Stimulated activated CD4-positive, alpha-beta T cell treated with anti-CD3 and anti-CD28 coated beads, Interleukin-12 subunit alpha, Interleukin-12 subunit beta, amount 100 ng/mL, for 24 hours (primary cell): ENCODE measurements around the gene SMAD7.

Experiments used
- DNase-seq, 2 experiments: peaks; one replicate each; pipeline ENCODE4 v3.0.0-alpha.2; 2020; ENCODE audit warnings: low read depth in 2 of 2

SMAD7 gene

DNA sequence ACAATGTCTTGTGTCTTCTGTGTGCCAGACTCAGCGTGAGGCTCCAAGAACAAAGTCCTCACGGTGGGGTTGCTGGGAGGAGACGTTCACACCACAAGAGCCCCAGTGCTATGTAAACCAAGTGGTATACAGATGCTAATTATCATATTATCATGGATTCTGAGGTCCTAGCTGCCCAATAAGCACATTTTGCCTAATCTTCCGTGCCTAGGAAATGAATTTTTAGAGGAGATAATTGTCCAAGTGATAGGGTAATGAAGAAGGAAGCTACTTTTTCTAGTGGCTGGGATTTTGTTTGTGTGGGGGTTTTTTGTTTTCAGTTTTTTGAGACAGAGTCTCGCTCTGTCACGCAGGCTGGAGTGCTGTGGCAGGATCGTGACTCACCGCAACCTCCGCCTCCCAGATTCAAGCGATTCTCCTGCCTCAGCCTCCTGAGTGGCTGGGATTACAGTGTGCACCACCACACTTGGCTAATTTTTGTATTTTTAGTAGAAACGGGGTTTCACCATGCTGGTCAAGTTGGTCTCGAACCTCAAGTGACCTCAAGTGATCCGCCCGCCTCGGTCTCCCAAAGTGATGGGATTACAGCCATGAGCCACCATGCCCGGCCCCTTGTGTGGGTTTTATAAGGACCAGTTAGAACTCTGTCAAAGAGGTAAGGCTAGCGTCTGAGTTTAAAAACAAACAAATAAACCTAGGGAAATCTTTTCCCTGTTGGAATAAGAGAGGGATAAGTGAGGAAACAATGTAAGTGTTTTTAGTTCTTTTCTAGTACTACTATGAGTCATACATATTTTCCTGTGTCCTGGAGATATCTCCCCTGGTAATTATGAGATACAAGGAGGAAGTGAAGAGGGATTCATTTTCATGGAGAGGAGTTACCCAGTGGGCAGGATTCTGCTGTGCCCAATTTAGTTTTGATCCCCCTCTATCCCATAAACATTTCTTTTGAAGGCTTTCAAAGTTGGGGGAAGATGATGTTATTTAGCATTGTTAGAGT, 9.5 kb upstream of the SMAD7 start:
- no peak for DNase-seq

GRCh38 chr18:48959551-48959920, 8.8 kb upstream of the SMAD7 start:
- DNase-seq, result no peak

GRCh38 chr18:48958951-48959350, 8.2 kb upstream of the SMAD7 start:
- no peak for DNase-seq

DNA sequence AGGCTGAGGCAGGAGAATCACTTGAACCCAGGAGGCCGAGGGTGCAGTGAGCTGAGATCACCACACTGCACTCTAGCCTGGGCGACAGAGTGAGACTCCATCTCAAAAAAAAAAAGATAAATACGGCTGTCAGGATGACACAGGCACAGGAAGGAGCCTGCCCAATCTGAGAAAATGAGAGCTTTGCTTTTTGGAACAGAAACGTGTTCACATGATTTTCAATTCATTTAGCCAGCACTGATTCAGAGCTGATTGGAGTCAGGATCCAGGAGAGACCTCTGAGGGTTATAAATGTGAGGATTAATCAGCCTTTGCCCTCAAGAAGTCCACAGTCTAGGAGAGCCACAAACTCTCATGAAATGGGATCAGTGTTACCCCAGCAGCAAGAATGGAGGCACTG, 6.9 kb upstream of the SMAD7 start:
- DNase-seq, result no peak

GRCh38 chr18:48957136-48957535, 6.4 kb upstream of the SMAD7 start:
- DNase-seq, result no peak

GRCh38 chr18:48956356-48956755, 5.6 kb upstream of the SMAD7 start:
- DNase-seq, result no peak

DNA sequence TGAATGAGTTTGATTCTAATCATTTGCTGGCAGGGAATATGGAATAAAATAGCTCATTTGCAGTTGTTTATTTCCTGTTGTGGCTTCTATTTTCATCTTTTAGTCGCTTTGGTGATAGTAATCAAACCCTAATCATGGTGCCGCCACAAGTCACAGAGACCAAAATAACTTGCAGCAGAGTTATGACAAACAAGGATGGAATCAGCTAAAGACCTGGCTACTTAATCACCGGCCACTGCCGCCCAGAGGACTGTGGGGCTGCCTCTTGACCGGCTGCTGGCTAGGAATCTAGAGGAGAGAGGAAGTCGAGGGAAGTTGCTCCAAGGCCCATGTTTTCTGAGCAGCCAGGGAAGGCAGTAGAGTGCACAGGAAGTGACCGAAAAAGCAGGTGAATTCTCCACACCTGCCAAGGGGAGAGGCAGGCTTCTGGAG, 5.1 kb upstream of the SMAD7 start:
- DNase-seq, result no peak

GRCh38 chr18:48954886-48955819, 4.4 kb upstream of the SMAD7 start:
- no peak for DNase-seq

- no peak for DNase-seq
Measured at GRCh38 chr18:48953104-48953706, 2.4 kb upstream of the SMAD7 start.

- DNase-seq, result peak in 1 of 2 experiments; percentile 30
Measured at GRCh38 chr18:48952287-48953103, 1.7 kb upstream of the SMAD7 start.

DNA sequence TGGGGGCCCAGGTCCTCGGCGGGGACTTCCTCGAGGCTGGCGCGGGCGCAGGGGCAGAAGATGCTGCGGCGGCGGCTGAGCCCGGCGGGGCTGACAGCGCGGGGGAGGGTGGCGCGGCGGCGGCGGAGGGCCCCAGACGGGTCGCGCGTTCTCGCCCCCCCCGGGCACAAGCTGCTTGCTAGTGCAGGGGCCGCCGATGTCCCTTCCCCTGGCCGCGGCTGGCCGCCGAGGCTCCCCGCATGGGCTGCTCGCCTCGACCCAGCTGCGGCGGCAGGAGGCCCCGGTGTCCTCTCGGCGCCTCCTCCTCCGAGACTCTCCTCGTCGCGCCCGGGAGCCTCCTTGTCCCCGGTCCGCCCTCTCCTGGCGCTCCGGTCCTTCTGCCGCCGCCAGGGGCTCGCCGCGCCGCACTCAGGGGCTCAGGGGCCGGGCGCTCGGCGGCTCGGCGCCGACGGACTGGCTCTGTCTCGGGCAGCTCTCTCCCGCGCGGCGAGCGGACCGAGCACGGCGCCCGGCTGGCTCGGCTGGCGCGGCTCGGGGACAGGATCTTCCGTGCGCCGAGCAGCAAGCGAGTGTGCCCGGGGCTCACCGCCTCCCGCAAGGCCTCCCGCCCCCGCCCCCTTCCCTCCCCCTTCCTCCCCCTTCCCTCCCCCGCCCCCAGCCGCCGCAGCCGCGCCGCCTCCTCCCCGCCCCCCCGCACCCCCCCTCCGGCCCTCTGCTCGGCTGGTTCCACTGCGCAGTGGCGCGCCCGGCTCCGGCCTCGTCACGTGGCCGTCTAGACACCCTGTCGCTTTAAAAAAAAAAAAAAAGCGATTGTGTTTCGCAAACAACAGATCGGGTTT, 902 bp upstream of the SMAD7 start:
- peak; percentile 54 to 60 for DNase-seq

- peak in 1 of 2 experiments; percentile 31 for DNase-seq
Measured at GRCh38 chr18:48949606-48950535, 894 bp downstream of the SMAD7 start.

GRCh38 chr18:48949050-48949605, 1.6 kb downstream of the SMAD7 start:
- DNase-seq, result no peak

DNA sequence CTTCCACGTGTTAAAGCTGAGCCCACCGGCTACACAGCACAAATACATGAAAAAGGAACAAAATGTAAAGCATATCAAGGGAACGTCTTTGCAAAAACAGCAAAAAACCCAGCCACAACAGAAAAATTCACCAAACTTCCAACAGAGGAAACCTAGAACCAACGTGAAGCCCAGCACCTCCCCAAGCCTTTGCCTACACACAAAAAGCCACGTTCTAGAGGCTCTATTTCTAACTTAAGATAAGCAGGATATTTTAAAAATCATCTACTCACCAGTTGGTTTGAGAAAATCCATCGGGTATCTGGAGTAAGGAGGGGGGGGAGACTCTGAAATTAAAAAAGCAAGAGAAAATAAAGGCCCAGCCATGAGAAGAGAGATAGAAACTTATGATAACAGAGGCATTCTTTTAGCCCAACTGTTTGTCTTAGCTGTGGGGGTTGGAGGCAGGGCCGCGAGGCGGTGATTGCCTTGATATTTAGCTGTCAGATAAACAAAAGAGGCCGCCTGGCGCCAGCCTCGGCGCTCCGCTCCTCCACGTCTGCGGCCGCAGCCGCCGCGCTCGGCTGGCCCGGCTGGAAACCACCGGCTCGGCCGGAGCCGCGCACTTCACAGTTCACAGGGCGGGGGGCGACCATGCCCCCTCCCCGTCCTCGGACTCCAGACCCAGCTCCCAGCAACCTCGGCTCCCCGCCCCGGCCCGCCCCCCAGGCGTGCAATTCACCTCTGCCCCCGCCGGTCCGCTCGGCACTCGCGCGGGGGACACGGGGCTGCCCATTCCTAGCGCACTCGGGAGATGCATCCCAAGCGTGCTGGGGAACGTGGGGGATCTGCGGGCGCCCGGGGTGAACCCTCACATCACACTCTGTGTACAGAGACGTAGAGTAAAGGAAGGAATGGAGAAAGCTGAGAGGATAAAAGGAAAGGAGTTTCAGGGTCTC, 2.4 kb downstream of the SMAD7 start:
- DNase-seq, result no peak

DNA sequence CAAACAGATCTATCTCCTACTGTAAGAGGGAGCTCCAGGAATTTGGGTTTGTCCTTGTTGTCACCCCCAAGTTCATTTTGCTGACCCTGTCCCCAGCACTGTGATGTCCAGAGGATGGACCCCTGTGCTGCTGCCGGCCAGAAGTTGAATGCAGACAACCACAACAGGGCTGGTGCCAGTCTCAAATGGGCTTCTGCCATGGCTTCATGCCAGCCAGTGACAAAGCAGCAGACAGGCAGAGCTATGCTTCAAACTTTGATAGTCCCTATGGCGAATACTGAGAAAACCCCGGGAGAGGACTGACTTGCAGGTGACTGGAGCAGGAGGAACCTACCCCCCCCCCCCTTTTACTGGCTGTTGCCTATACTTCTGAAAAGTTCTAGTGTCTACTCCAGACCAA, 3.2 kb downstream of the SMAD7 start:
- no peak for DNase-seq

- DNase-seq, result no peak
Measured at GRCh38 chr18:48947092-48947491, 3.7 kb downstream of the SMAD7 start.

DNA sequence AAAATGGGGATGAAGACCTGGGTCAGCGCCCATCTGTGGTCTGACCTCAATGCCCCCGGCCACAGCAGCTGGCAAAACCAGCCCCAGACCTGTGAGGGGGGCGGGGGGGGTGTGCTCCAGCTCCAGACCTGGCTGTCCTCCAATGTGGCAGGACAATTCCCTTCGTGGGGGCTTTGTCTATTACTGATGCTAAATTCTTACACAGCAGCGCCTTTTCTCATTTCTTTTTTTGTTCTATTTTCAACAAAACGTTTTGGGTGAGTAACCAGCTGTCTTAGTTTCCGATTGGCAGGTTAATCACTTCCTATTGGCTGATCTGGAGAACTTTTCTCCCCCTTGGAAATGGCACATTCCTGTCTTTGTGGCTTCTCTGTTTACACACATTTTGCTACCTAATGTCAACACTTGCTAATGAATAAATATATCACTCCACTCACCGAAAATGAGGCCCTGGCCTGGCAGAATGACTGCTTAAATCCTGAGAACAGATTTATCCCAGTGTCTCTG, 4.4 kb downstream of the SMAD7 start:
- no peak for DNase-seq

DNA sequence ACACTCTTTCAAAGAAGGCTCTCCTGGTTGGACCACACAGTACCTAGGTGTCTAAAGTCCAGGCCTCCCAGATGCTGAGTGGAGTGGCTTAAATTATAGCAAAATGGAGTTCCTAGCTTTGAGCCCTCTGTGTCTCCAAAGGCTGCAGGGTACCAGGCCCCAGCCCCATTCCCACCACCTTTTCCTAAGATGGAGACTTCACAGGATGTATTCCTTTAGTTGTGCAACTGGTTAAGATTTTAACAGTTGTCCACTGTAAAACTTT, 4.9 kb downstream of the SMAD7 start:
- DNase-seq, result no peak
